ENCODE measurements around the gene ELAVL1. TPM values are rescaled to one million over a fixed set of nuclear protein-coding genes. Genes with fewer than 3 reads are reported as not detected.
A peak's percentile ranks its signal among the peaks of the same experiment; 100 is the strongest.

The ELAVL1 gene
- total and polyA plus RNA-seq, 2 of the 13 experiments (the other 11 are each of a cell fraction or from before 2014, with no cell fraction given) = 27.9 to 38.4 TPM

- TF ChIP-seq ESRRA (CRISPR knock-in tag; IDR thresholded peaks at IDR 0.05; ENCODE audit: low read depth) = peak; percentile 22; the same call in 1 of the 2 replicates
- TF ChIP-seq RFXANK (CRISPR knock-in tag; IDR thresholded peaks at IDR 0.05) = no peak
- no peak for TF ChIP-seq ZNF296 (CRISPR knock-in tag; conservative IDR thresholded peaks at IDR 0.05)
- TF ChIP-seq ZNF766 (CRISPR knock-in tag; IDR thresholded peaks at IDR 0.05; ENCODE audit: borderline replicate concordance) = peak; percentile 85; the same call in 1 of the 2 replicates
- TF ChIP-seq ATF3 (CRISPR knock-in tag; IDR thresholded peaks at IDR 0.05) = peak; percentile 28; the same call in 1 of the 2 replicates
- TF ChIP-seq RERE (CRISPR knock-in tag; IDR thresholded peaks at IDR 0.05; ENCODE audit: low read depth) = no peak
- 0 out of 2 replicates have a peak, but pooled peaks have one; percentile 63 for TF ChIP-seq ZKSCAN1 (IDR thresholded peaks at IDR 0.05; ENCODE audit: low read length)
- TF ChIP-seq SCMH1 (CRISPR knock-in tag; IDR thresholded peaks at IDR 0.05; ENCODE audit: borderline replicate concordance) = no peak
- TF ChIP-seq PHF8 (CRISPR knock-in tag; IDR thresholded peaks at IDR 0.05) = peak; percentile 78
- TF ChIP-seq ZSCAN5A (CRISPR knock-in tag; IDR thresholded peaks at IDR 0.05; ENCODE audit: borderline replicate concordance) = no peak
- TF ChIP-seq ZNF800 (CRISPR knock-in tag; IDR thresholded peaks at IDR 0.05) = peak; percentile 74
- peak; percentile 90 for TF ChIP-seq THAP11 (CRISPR knock-in tag; IDR thresholded peaks at IDR 0.05)
- no peak for TF ChIP-seq ARID2 (CRISPR knock-in tag; IDR thresholded peaks at IDR 0.05; ENCODE audit: borderline replicate concordance)
- peak; percentile 83 for TF ChIP-seq ZBTB2 (CRISPR knock-in tag; IDR thresholded peaks at IDR 0.05; ENCODE audit: low read depth)
- TF ChIP-seq SMARCE1 (IDR thresholded peaks at IDR 0.05; ENCODE audit: borderline replicate concordance) = no peak
- TF ChIP-seq ZNF207 (IDR thresholded peaks at IDR 0.05; ENCODE audit: borderline replicate concordance) = no peak
These were observed 85.6 kb downstream of the ELAVL1 start, which contains the start of gene SNAPC2 (continued) for GRCh38 chr19:7919610-7920518.
